Cardiac muscle cell (in vitro differentiated cells and primary cell): ENCODE measurements around the gene KCNJ12. TPM values are rescaled to one million over a fixed set of nuclear protein-coding genes. Genes with fewer than 3 reads are reported as not detected.
A peak's percentile ranks its signal among the peaks of the same experiment; 100 is the strongest.

Experiments
- DNase-seq, 2 donors: peaks; one replicate each; pipeline versions ENCODE4 v3.0.0 to v3.0.0-alpha.2; 2010 to 2017; ENCODE audit warnings: low read depth in 1 of 2, low spot score in 1 of 2
- H3K27ac ChIP-seq: fragments of 200-600 bp; sonication (generic); 2 replicates; pipeline ENCODE4 v1.5.1; 2016
- H3K27me3 ChIP-seq: fragments of 200-600 bp; sonication (generic); 2 replicates; pipeline ENCODE4 v1.6.0; 2016; ENCODE audit warnings: control low read depth
- H3K36me3 ChIP-seq: fragments of 200-600 bp; sonication (generic); 2 replicates; pipeline ENCODE4 v1.5.1; 2016; ENCODE audit warnings: control low read depth
- H3K4me1 ChIP-seq: fragments of 200-600 bp; sonication (generic); 2 replicates; pipeline ENCODE4 v1.8.1; 2017; ENCODE audit warnings: low read depth, mild to moderate bottlenecking, mixed run types
- H3K4me3 ChIP-seq: fragments of 200-600 bp; sonication (generic); 2 replicates; pipeline ENCODE4 v1.5.1; 2016; ENCODE audit warnings: mild to moderate bottlenecking
- H3K9me3 ChIP-seq: fragments of 200-600 bp; sonication (generic); 2 replicates; pipeline ENCODE4 v1.5.1; 2017; ENCODE audit warnings: low read depth, mild to moderate bottlenecking, control low read depth
- CTCF ChIP-seq: IDR thresholded peaks from 2 replicates; pipeline ENCODE4 v1.5.1; 2012; ENCODE audit warnings: low read depth, mild to moderate bottlenecking, low read length
- polyA plus RNA-seq: library from polyadenylated mRNA; unstranded; fragments of >200 nt; fragmentation: Nextera tagmentation; extraction: Ambion mirVana; gene quantifications from 2 replicates; pipeline ENCODE4 v1.2.1, GENCODE V29; 2016
- total RNA-seq: library from RNA; depleted of rRNA; stranded (reverse); fragments of >200 nt; gene quantifications from 2 replicates; pipeline ENCODE4 v1.2.3, GENCODE V29; 2016

The KCNJ12 gene
- total and polyA plus RNA-seq, 2 experiments from 2014 or later = 5.9 to 13.4 TPM

- DNase-seq = no peak
- H3K4me1 ChIP-seq = peaks cover 12% of the 10 kb centered on the region
- H3K9me3 ChIP-seq = no peaks in the 10 kb centered on the region
- TF ChIP-seq CTCF = no peak
- no peaks in the 10 kb centered on the region for H3K36me3 ChIP-seq
- no peak overlapping the region for H3K4me3 ChIP-seq
- no peak overlapping the region for H3K27ac ChIP-seq
- H3K27me3 ChIP-seq = no peaks in the 10 kb centered on the region
These were observed 24.6 kb upstream of the KCNJ12 start for GRCh38 chr17:21351366-21352065.

GRCh38 chr17:21352221-21352980 lies 23.8 kb upstream of the KCNJ12 start:
- DNase-seq = no peak
- TF ChIP-seq CTCF = no peak
- Histone ChIP-seq H3K4me1 (peaks cover 15% of the 10 kb centered on the region), H3K9me3 (no peaks in the 10 kb centered on the region), H3K4me3 (no peak overlapping the region), H3K27ac (no peak overlapping the region), H3K36me3 (no peaks in the 10 kb centered on the region), H3K27me3 (no peaks in the 10 kb centered on the region)

GRCh38 chr17:21352981-21353265 lies 23.2 kb upstream of the KCNJ12 start:
- Histone ChIP-seq H3K4me3 (no peak overlapping the region), H3K4me1 (peaks cover 20% of the 10 kb centered on the region), H3K27me3 (no peaks in the 10 kb centered on the region), H3K27ac (no peak overlapping the region), H3K9me3 (no peaks in the 10 kb centered on the region), H3K36me3 (no peaks in the 10 kb centered on the region)
- TF ChIP-seq CTCF = no peak
- DNase-seq = no peak

- H3K27ac ChIP-seq = no peak overlapping the region
- peaks cover 25% of the 10 kb centered on the region for H3K4me1 ChIP-seq
- no peaks in the 10 kb centered on the region for H3K27me3 ChIP-seq
- H3K9me3 ChIP-seq = no peaks in the 10 kb centered on the region
- peak in 1 of 2 donors; percentile 84 for DNase-seq
- no peak overlapping the region for H3K4me3 ChIP-seq
- no peak for TF ChIP-seq CTCF
- no peaks in the 10 kb centered on the region for H3K36me3 ChIP-seq
These were observed 22.7 kb upstream of the KCNJ12 start for GRCh38 chr17:21353326-21354010.

GRCh38 chr17:21354796-21355385 lies 21.3 kb upstream of the KCNJ12 start:
- TF ChIP-seq CTCF = no peak
- no peak overlapping the region for H3K4me3 ChIP-seq
- peaks cover 39% of the 10 kb centered on the region for H3K4me1 ChIP-seq
- no peak for DNase-seq
- H3K9me3 ChIP-seq = no peaks in the 10 kb centered on the region
- no peaks in the 10 kb centered on the region for H3K27me3 ChIP-seq
- no peak overlapping the region for H3K27ac ChIP-seq
- no peaks in the 10 kb centered on the region for H3K36me3 ChIP-seq
